Measurements from ENCODE around the gene JAK1. TPM values are rescaled to one million over a fixed set of nuclear protein-coding genes. Genes with fewer than 3 reads are reported as not detected.

Gene JAK1
- total and polyA plus RNA-seq, 3 donors from 2014 or later, result 100 to 142 (median 117) TPM

DNA sequence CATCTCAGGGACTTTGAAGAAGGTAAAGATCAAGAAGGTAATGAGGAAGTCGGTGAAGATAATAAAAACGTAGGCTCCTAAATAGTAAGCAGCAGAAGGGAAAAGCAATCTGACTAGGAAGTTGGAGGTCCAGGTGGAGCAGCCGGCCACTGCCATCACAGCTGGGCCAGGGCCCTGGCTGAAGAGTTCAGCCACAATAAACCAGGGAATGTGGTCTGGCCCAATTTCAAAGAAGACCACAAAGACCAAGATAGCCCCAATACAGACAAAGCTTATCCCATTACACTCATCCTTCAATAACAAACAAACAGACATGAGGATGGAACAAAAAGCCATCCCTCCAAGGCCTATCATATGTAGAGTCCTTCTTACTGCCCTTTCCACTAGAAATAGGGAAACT lies 18.4 kb upstream of the JAK1 start:
- H3K27ac ChIP-seq, result no peak overlapping the region
- H3K4me1 ChIP-seq, result no peaks in the 10 kb centered on the region
- no peak overlapping the region for H3K4me3 ChIP-seq
- TF ChIP-seq CTCF (IDR thresholded peaks at IDR 0.05) (no peak), POLR2A (IDR thresholded peaks at IDR 0.05) (no peak)
- no peaks in the 10 kb centered on the region for H3K27me3 ChIP-seq
- DNase-seq, result no peak
- 86 to 92% methylated on average over 3 of the region's 3 CpGs for WGBS, 2 donors
- intact Hi-C loops (cut with DNase I; ENCODE audit: low total_unique reads), result no loop called here
- H3K36me3 ChIP-seq (ENCODE audit: low read depth, missing control alignments), result no peaks in the 10 kb centered on the region
- H3K9me3 ChIP-seq, result no peaks in the 10 kb centered on the region

DNA sequence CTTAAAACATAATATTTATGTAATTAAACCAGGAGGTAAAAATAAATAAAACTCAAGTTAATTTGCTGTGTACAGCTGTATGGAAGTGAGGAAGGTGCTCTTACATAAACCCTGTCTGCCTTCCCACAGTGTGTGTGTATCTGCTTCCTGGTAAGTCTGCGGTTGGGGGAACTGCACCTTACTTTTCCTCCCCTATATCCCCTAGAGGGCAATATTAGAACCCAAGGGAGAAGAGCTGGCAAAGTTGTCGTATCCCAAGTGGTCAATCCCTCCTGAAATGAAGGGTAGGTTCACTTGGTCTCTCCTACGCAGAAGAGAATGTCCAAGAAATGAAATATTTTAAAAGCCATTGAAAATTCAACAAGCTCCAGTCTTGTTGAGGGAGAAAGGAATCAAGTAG lies 17.8 kb upstream of the JAK1 start:
- Histone ChIP-seq H3K9me3 (no peaks in the 10 kb centered on the region), H3K4me1 (no peaks in the 10 kb centered on the region), H3K27me3 (no peaks in the 10 kb centered on the region), H3K27ac (no peak overlapping the region), H3K36me3 (ENCODE audit: low read depth, missing control alignments) (no peaks in the 10 kb centered on the region), H3K4me3 (no peak overlapping the region)
- DNase-seq, result no peak
- intact Hi-C loops (cut with DNase I; ENCODE audit: low total_unique reads), result no loop called here
- 89 to 90% methylated on average over 3 of the region's 3 CpGs for WGBS, 2 donors
- TF ChIP-seq POLR2A (IDR thresholded peaks at IDR 0.05), result no peak
- TF ChIP-seq CTCF (IDR thresholded peaks at IDR 0.05), result no peak

GRCh38 chr1:64983110-64983509 lies 16.8 kb upstream of the JAK1 start:
- no peak overlapping the region for H3K4me3 ChIP-seq
- H3K27ac ChIP-seq, result no peak overlapping the region
- no peaks in the 10 kb centered on the region for H3K9me3 ChIP-seq
- 46 to 67% methylated on average over 5 of the region's 5 CpGs for WGBS, 2 donors
- no peaks in the 10 kb centered on the region for H3K4me1 ChIP-seq
- H3K27me3 ChIP-seq, result no peaks in the 10 kb centered on the region
- intact Hi-C loops (cut with DNase I; ENCODE audit: low total_unique reads), result no loop called here
- no peaks in the 10 kb centered on the region for H3K36me3 ChIP-seq (ENCODE audit: low read depth, missing control alignments)
- no peak for TF ChIP-seq CTCF (IDR thresholded peaks at IDR 0.05)
- no peak for TF ChIP-seq POLR2A (IDR thresholded peaks at IDR 0.05)
- no peak for DNase-seq

DNA sequence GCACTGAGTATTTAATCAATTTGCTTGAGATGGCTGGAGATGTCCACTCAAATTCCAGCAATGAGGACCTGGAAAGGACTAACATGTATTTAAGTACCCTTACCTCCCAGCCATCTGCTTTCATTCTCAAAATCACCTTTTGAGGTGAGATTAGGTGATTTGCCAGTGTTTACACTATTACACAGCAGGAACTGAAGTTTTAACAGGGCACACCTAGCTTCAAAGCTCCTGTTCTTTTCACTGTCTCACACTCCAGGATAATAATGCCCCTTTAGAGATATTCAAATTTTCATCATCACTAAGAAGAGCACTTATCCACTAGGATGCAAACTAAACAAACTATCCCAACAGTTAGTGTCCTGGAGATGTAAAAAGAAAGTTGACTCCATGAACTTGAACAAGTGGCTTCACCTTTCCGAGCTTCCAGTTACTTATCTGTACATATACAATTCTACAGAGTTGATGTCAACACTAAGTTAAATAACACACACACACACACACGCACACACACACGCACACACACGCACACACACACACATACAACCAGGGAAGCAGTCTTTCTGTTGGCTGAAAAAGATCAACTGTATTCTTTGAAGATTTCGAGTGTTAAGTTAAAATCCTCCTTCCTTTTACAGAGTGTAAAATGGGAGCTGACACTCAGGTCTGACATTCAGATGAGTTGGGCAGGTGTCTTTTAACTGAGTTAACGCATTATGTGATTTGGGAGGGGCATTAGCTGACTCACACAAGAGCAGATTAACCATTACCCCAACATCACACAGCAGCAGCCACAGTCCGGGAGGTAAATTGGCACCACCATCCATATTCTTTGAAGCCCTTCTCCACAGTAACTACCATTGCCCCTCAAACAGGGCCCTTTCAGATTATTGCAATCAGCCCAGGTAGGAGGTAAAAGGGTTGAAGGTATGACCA lies 15.5 kb upstream of the JAK1 start:
- Histone ChIP-seq H3K27me3 (no peaks in the 10 kb centered on the region), H3K36me3 (ENCODE audit: low read depth, missing control alignments) (no peaks in the 10 kb centered on the region), H3K4me3 (no peak overlapping the region), H3K4me1 (no peaks in the 10 kb centered on the region), H3K27ac (no peak overlapping the region), H3K9me3 (no peaks in the 10 kb centered on the region)
- no peak for TF ChIP-seq CTCF (IDR thresholded peaks at IDR 0.05)
- TF ChIP-seq POLR2A (IDR thresholded peaks at IDR 0.05), result no peak
- intact Hi-C loops (cut with DNase I; ENCODE audit: low total_unique reads), result no loop called here
- no peak for DNase-seq
- WGBS, 2 donors, result 86 to 94% methylated on average over 7 of the region's 7 CpGs
